Metanephros (tissue), 1 donor: ENCODE results near the gene C19orf81. TPM values are rescaled to one million over a fixed set of nuclear protein-coding genes. Genes with fewer than 3 reads are reported as not detected.

Source experiments
- total RNA-seq: library from RNA; depleted of rRNA; stranded (reverse); fragments of >200 nt; gene quantifications from one replicate; pipeline ENCODE4 v1.2.3, GENCODE V29; 2014

The C19orf81 gene
- 6.2 TPM for total RNA-seq

GRCh38 chr19:50649433-50650391 is at the start of gene C19orf81:
TSS of gene C19orf81 (plus strand) at chr19:50649445. CDS start at chr19:50649445, 0 bp downstream.

GRCh38 chr19:50639121-50640112 is 9.8 kb upstream of the C19orf81 start, which contains the start of gene SYT3:
TSS of gene SYT3 (minus strand) at chr19:50639881. CDS start at chr19:50637411, 2,470 bp downstream.

Other genes with a start within 250 kb of the C19orf81 start
- gene SPIB, start 230.5 kb upstream of the C19orf81 start, total RNA-seq: 1.5 TPM
- 41.0 TPM for gene MYBPC2, start 216.6 kb upstream of the C19orf81 start, total RNA-seq
- 107 TPM for gene EMC10, start 172.9 kb upstream of the C19orf81 start, total RNA-seq
- 4.4 TPM for gene GARIN5A, start 172.6 kb upstream of the C19orf81 start, total RNA-seq
- gene JOSD2, start 138.3 kb upstream of the C19orf81 start, total RNA-seq: 18.8 TPM
- gene ASPDH, start 135.5 kb upstream of the C19orf81 start, total RNA-seq: 5.7 TPM
- gene LRRC4B, start 81.0 kb upstream of the C19orf81 start, total RNA-seq: 35.3 TPM
- gene SYT3, start 9.6 kb upstream of the C19orf81 start, total RNA-seq: 0.76 TPM
- 10.2 TPM for gene SHANK1, start 70.4 kb downstream of the C19orf81 start, total RNA-seq
- gene CLEC11A, start 73.9 kb downstream of the C19orf81 start, total RNA-seq: 61.6 TPM
- not detected for gene GPR32, start 121.0 kb downstream of the C19orf81 start, total RNA-seq
- gene ACP4, start 141.0 kb downstream of the C19orf81 start, total RNA-seq: not detected
- 0.35 TPM for gene KLK1, start 174.3 kb downstream of the C19orf81 start, total RNA-seq
- not detected for gene KLK15, start 184.1 kb downstream of the C19orf81 start, total RNA-seq
- not detected for gene KLK3, start 205.5 kb downstream of the C19orf81 start, total RNA-seq
- gene KLK2, start 224.0 kb downstream of the C19orf81 start, total RNA-seq: not detected